ENCODE results near the gene TMEM87B.

Gene TMEM87B

GRCh38 chr2:112168422-112169124 lies 113.5 kb downstream of the TMEM87B start:
- Histone ChIP-seq H3K36me3 (ENCODE audit: control insufficient read depth in 1 of 2, insufficient read depth in 2 of 2, low read depth in 1 of 2, low read length in 2 of 2) (no peaks in the 10 kb centered on the region), H3K4ac (ENCODE audit: low read depth in 1 of 2, low read length in 2 of 2) (no peak overlapping the region), H3K9me3 (ENCODE audit: control insufficient read depth, low read length) (no peaks in the 10 kb centered on the region), H2BK12ac (ENCODE audit: low read length in 2 of 2) (no peak overlapping the region), H3K14ac (ENCODE audit: low read length in 2 of 2) (no peak overlapping the region), H3K18ac (ENCODE audit: low read depth in 1 of 2, low read length in 2 of 2) (no peak overlapping the region), H3K4me3 (ENCODE audit: insufficient read depth in 1 of 2, low read depth in 1 of 2, low read length in 2 of 2) (no peak overlapping the region), H3K79me1 (replicated peaks; ENCODE audit: low read length, poor library complexity, severe bottlenecking) (no peaks in the 10 kb centered on the region), H3K4me1 (ENCODE audit: control insufficient read depth, insufficient read depth, low read depth, low read length) (peaks cover 6% of the 10 kb centered on the region), H3K23ac (ENCODE audit: low read length in 2 of 2) (no peak overlapping the region), H2AFZ (ENCODE audit: low read depth, low read length) (no peak overlapping the region), H2BK15ac (ENCODE audit: low read depth, poor library complexity, severe bottlenecking) (no peak overlapping the region), H3K27ac (ENCODE audit: low read length, poor library complexity, severe bottlenecking) (no peak overlapping the region), H3K4me2 (ENCODE audit: low read length, poor library complexity, severe bottlenecking) (no peak overlapping the region), H4K91ac (ENCODE audit: low read length) (no peak overlapping the region), H2BK120ac (ENCODE audit: low read depth, low read length) (no peak overlapping the region), H2AK5ac (ENCODE audit: low read length, severe bottlenecking) (no peak overlapping the region), H2BK5ac (ENCODE audit: low read depth, low read length, poor library complexity, severe bottlenecking) (no peak overlapping the region), H4K8ac (ENCODE audit: low read length) (no peak overlapping the region), H3K27me3 (ENCODE audit: control insufficient read depth in 1 of 2, insufficient read depth in 1 of 2, low read length in 2 of 2) (no peaks in the 10 kb centered on the region), H3K9ac (ENCODE audit: low read length) (no peak overlapping the region)
- 84% methylated on average over 9 of the region's 10 CpGs for WGBS
- no peak for DNase-seq
